Measurements from ENCODE around the gene NR2F1-AS1. TPM values are rescaled to one million over a fixed set of nuclear protein-coding genes. Genes with fewer than 3 reads are reported as not detected.

The NR2F1-AS1 gene
- total and polyA plus RNA-seq, 2 donors (not counting 1 experiment from before 2014, with no cell fraction given), result not detected

GRCh38 chr5:93622240-93622885 is 41.3 kb upstream of the NR2F1-AS1 start:
- no peak overlapping the region for H3K27ac Mint-ChIP-seq
- CTCF ChIA-PET, result no interaction called here

GRCh38 chr5:93621327-93621798 is 40.3 kb upstream of the NR2F1-AS1 start:
- CTCF ChIA-PET, result interaction anchor here (0.9 kb wide), 1 partner anchor 9 kb away, joined by 3 read pairs; no protein-coding TSS in a partner anchor
- peak; percentile 44 for DNase-seq
- Mint-ChIP-seq H3K27ac (peak overlapping the region; percentile 22), H3K4me1 (peaks cover 22% of the 10 kb centered on the region), H3K4me3 (peak overlapping the region; percentile 81), H3K9me3 (ENCODE audit: insufficient read depth) (no peaks in the 10 kb centered on the region), H3K27me3 (peaks cover 7% of the 10 kb centered on the region)
- Histone ChIP-seq H4K20me1 (ENCODE audit: control insufficient read depth, insufficient read depth, low read length, poor library complexity, severe bottlenecking) (no peaks in the 10 kb centered on the region), H2AFZ (ENCODE audit: insufficient read depth, low read depth, low read length, poor library complexity, severe bottlenecking) (peak overlapping the region; percentile 40), H3K79me2 (ENCODE audit: control insufficient read depth, insufficient read depth, low read length) (no peaks in the 10 kb centered on the region), H3K4me2 (replicated peaks; ENCODE audit: low read depth, low read length, poor library complexity, severe bottlenecking) (peak overlapping the region; percentile 99), H3K4me1 (ENCODE audit: control insufficient read depth in 2 of 2, insufficient read depth in 2 of 2, low read length in 2 of 2) (peaks cover 5 to 16% of the 10 kb centered on the region in 2 donors), H3K4me3 (ENCODE audit: control extremely low read depth in 1 of 5, extremely low read depth in 1 of 5, insufficient read depth in 1 of 5, low read depth in 2 of 5, low read length in 4 of 5) (peak overlapping the region in 4 of 5 experiments; percentile 43 to 84 (median 68)), H3K36me3 (replicated peaks in 1 of 2; ENCODE audit: control extremely low read depth in 1 of 2, control insufficient read depth in 1 of 2, extremely low read depth in 1 of 2, insufficient read depth in 2 of 2, low read length in 1 of 2) (no peaks in the 10 kb centered on the region), H3K9me3 (ENCODE audit: control extremely low read depth in 1 of 3, control insufficient read depth in 2 of 3, insufficient read depth in 1 of 3, low read length in 2 of 3) (no peaks in the 10 kb centered on the region), H3K9ac (ENCODE audit: low read length) (peak overlapping the region; percentile 77), H3K27ac (ENCODE audit: low read length in 2 of 2) (no peak overlapping the region), H3K27me3 (replicated peaks in 1 of 4; ENCODE audit: control extremely low read depth in 1 of 4, control insufficient read depth in 3 of 4, insufficient read depth in 4 of 4, low read length in 3 of 4) (peaks cover 0 to 8% (median 3%) of the 10 kb centered on the region in 4 experiments)
- 5% methylated on average over 26 of the region's 41 CpGs for WGBS (ENCODE audit: insufficient coverage)
- no peak for TF ChIP-seq EZH2 (IDR thresholded peaks at IDR 0.05; ENCODE audit: borderline replicate concordance, insufficient read depth, low read depth, low read length, poor library complexity, severe bottlenecking)
- TF ChIP-seq, protein P1, sequence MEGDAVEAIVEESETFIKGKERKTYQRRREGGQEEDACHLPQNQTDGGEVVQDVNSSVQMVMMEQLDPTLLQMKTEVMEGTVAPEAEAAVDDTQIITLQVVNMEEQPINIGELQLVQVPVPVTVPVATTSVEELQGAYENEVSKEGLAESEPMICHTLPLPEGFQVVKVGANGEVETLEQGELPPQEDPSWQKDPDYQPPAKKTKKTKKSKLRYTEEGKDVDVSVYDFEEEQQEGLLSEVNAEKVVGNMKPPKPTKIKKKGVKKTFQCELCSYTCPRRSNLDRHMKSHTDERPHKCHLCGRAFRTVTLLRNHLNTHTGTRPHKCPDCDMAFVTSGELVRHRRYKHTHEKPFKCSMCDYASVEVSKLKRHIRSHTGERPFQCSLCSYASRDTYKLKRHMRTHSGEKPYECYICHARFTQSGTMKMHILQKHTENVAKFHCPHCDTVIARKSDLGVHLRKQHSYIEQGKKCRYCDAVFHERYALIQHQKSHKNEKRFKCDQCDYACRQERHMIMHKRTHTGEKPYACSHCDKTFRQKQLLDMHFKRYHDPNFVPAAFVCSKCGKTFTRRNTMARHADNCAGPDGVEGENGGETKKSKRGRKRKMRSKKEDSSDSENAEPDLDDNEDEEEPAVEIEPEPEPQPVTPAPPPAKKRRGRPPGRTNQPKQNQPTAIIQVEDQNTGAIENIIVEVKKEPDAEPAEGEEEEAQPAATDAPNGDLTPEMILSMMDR (IDR thresholded peaks at IDR 0.05), result no peak
- intact Hi-C loops (cut with micrococcal nuclease), result no loop called here
- POLR2A ChIA-PET, result no interaction called here
- peak; percentile 13 for ATAC-seq (ENCODE audit: low read depth)

More at GRCh38 chr5:93622240-93622885, 41.3 kb upstream of the NR2F1-AS1 start:
- intact Hi-C loops (cut with micrococcal nuclease), result no loop called here
- ATAC-seq (ENCODE audit: low read depth), result peak; percentile 12
- H3K27me3 Mint-ChIP-seq, result peaks cover 7% of the 10 kb centered on the region
- peaks cover 22% of the 10 kb centered on the region for H3K4me1 Mint-ChIP-seq
- no peaks in the 10 kb centered on the region for H3K9me3 ChIP-seq (ENCODE audit: control extremely low read depth in 1 of 3, control insufficient read depth in 2 of 3, insufficient read depth in 1 of 3, low read length in 2 of 3)
- peaks cover 5 to 16% of the 10 kb centered on the region in 2 donors for H3K4me1 ChIP-seq (ENCODE audit: control insufficient read depth in 2 of 2, insufficient read depth in 2 of 2, low read length in 2 of 2)
- no peaks in the 10 kb centered on the region for H3K79me2 ChIP-seq (ENCODE audit: control insufficient read depth, insufficient read depth, low read length)
- H3K4me3 ChIP-seq (ENCODE audit: control extremely low read depth in 1 of 5, extremely low read depth in 1 of 5, insufficient read depth in 1 of 5, low read depth in 2 of 5, low read length in 4 of 5), result no peak overlapping the region
- H3K4me2 ChIP-seq (replicated peaks; ENCODE audit: low read depth, low read length, poor library complexity, severe bottlenecking), result no peak overlapping the region
- no peaks in the 10 kb centered on the region for H4K20me1 ChIP-seq (ENCODE audit: control insufficient read depth, insufficient read depth, low read length, poor library complexity, severe bottlenecking)
- H2AFZ ChIP-seq (ENCODE audit: insufficient read depth, low read depth, low read length, poor library complexity, severe bottlenecking), result no peak overlapping the region
- H3K4me3 Mint-ChIP-seq, result peak overlapping the region; percentile 33
- H3K27ac ChIP-seq (ENCODE audit: low read length in 2 of 2), result no peak overlapping the region
- peak; percentile 63 for DNase-seq
- POLR2A ChIA-PET, result no interaction called here
- H3K9me3 Mint-ChIP-seq (ENCODE audit: insufficient read depth), result no peaks in the 10 kb centered on the region
- no peaks in the 10 kb centered on the region for H3K36me3 ChIP-seq (replicated peaks in 1 of 2; ENCODE audit: control extremely low read depth in 1 of 2, control insufficient read depth in 1 of 2, extremely low read depth in 1 of 2, insufficient read depth in 2 of 2, low read length in 1 of 2)
- H3K9ac ChIP-seq (ENCODE audit: low read length), result no peak overlapping the region
- TF ChIP-seq, protein P1 (IDR thresholded peaks at IDR 0.05), result no peak
- TF ChIP-seq EZH2 (IDR thresholded peaks at IDR 0.05; ENCODE audit: borderline replicate concordance, insufficient read depth, low read depth, low read length, poor library complexity, severe bottlenecking), result no peak
- peaks cover 0 to 8% (median 3%) of the 10 kb centered on the region in 4 experiments for H3K27me3 ChIP-seq (replicated peaks in 1 of 4; ENCODE audit: control extremely low read depth in 1 of 4, control insufficient read depth in 3 of 4, insufficient read depth in 4 of 4, low read length in 3 of 4)
- WGBS (ENCODE audit: insufficient coverage), result 45% methylated on average over 2 of the region's 4 CpGs
